Hepatocyte (in vitro differentiated cells): ENCODE results near the gene RAB29. TPM values are rescaled to one million over a fixed set of nuclear protein-coding genes. Genes with fewer than 3 reads are reported as not detected.

Experiments used
- DNase-seq: peaks from one replicate; pipeline ENCODE4 v3.0.0-alpha.2; 2016; ENCODE audit warnings: low spot score
- H2AFZ ChIP-seq: fragments of 200-600 bp; sonication (generic); 2 replicates; pipeline ENCODE4 v1.6.0; 2016; ENCODE audit warnings: antibody characterized with exemption, mild to moderate bottlenecking
- H3K27ac ChIP-seq: fragments of 200-600 bp; sonication (generic); 2 replicates; pipeline ENCODE4 v1.5.1; 2016; ENCODE audit warnings: mild to moderate bottlenecking
- H3K27me3 ChIP-seq: fragments of 200-600 bp; sonication (generic); 2 replicates; pipeline ENCODE4 v1.6.1; 2016
- H3K36me3 ChIP-seq: fragments of 200-600 bp; sonication (generic); replicated peaks from 2 replicates; pipeline ENCODE4 v1.5.1; 2016; ENCODE audit warnings: low read depth; ENCODE audit not compliant: insufficient read depth
- H3K4me1 ChIP-seq: fragments of 200-600 bp; sonication (generic); 2 replicates; pipeline ENCODE4 v1.5.1; 2016; ENCODE audit warnings: mild to moderate bottlenecking, moderate library complexity; ENCODE audit not compliant: insufficient read depth
- H3K4me2 ChIP-seq: fragments of 200-600 bp; sonication (generic); 2 replicates; pipeline ENCODE4 v1.6.0; 2016
- H3K4me3 ChIP-seq: fragments of 200-600 bp; sonication (generic); 2 replicates; pipeline ENCODE4 v1.5.1; 2016; ENCODE audit warnings: mild to moderate bottlenecking
- H3K79me2 ChIP-seq: fragments of 200-600 bp; sonication (generic); 2 replicates; pipeline ENCODE4 v1.6.0; 2017; ENCODE audit warnings: mild to moderate bottlenecking
- H3K9me2 ChIP-seq: fragments of 200-600 bp; sonication (generic); replicated peaks from 2 replicates; pipeline ENCODE4 v1.6.0; 2017; ENCODE audit warnings: mild to moderate bottlenecking; ENCODE audit not compliant: insufficient read depth
- H3K9me3 ChIP-seq: fragments of 200-600 bp; sonication (generic); 2 replicates; pipeline ENCODE4 v1.5.1; 2016; ENCODE audit warnings: low read depth, mild to moderate bottlenecking
- H4K20me1 ChIP-seq: fragments of 200-600 bp; sonication (generic); 2 replicates; pipeline ENCODE4 v1.6.0; 2016; ENCODE audit warnings: mild to moderate bottlenecking; ENCODE audit not compliant: insufficient read depth, poor library complexity, severe bottlenecking
- EZH2 ChIP-seq: fragments of 200-600 bp; sonication (generic); IDR thresholded peaks from 2 replicates; pipeline ENCODE4 v1.6.1; 2016; ENCODE audit warnings: antibody characterized with exemption, mild to moderate bottlenecking, borderline replicate concordance
- EZH2phosphoT487 ChIP-seq: fragments of 200-600 bp; sonication (generic); IDR thresholded peaks from one replicate; pipeline ENCODE4 v1.6.1; 2018; ENCODE audit warnings: antibody characterized with exemption, mild to moderate bottlenecking, low read depth, moderate library complexity; ENCODE audit not compliant: unreplicated experiment, severe bottlenecking
- WGBS: methylation state at CpG from one replicate; pipeline ENCODE4 v1.1.6; 2016; ENCODE audit warnings: low lambda C conversion rate; ENCODE audit errors: missing lambda C conversion rate; 5-methylcytosine and 5-hydroxymethylcytosine counted together
- polyA plus RNA-seq: library from polyadenylated mRNA; unstranded; fragments of >200 nt; fragmentation: Nextera tagmentation; extraction: Ambion mirVana; gene quantifications from 2 replicates; pipeline ENCODE4 v1.2.1, GENCODE V29; 2016
- total RNA-seq: library from RNA; depleted of rRNA; stranded (reverse); fragments of >200 nt; gene quantifications from 2 replicates; pipeline ENCODE4 v1.2.3, GENCODE V29; 2014
- TF ChIP-seq, protein P1 (sequence below): fragments of 200-600 bp; sonication (generic); IDR thresholded peaks from 2 replicates; pipeline ENCODE4 v1.5.1; 2016; ENCODE audit warnings: antibody characterized with exemption, mild to moderate bottlenecking; ENCODE audit not compliant: poor library complexity

The RAB29 gene
- total and polyA plus RNA-seq, 2 experiments from 2014 or later, result 33.3 to 47.5 TPM

DNA sequence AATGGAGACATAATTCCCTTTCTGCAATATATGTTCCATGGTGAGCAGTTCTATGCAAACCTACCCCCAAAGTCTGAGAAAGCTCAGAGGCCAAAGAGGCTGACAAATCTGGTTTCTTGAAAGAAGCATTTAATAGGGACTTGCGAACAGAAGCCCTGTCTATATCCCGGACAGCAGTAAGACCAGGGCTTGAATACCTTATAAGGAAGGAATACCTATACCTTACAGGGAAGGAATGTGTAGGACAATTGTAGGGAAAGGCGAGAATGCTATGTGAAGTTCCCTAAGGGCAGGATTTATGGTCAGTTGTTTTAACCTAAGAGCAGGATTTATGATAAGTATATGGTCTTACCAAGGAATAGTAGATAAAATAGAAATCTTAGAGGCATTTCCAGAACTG is 42.7 kb upstream of the RAB29 start:
- H2AFZ ChIP-seq, result no peak overlapping the region
- no peaks in the 10 kb centered on the region for H3K36me3 ChIP-seq
- no peak for DNase-seq
- TF ChIP-seq EZH2phosphoT487 (no peak), EZH2 (no peak)
- TF ChIP-seq, protein P1, sequence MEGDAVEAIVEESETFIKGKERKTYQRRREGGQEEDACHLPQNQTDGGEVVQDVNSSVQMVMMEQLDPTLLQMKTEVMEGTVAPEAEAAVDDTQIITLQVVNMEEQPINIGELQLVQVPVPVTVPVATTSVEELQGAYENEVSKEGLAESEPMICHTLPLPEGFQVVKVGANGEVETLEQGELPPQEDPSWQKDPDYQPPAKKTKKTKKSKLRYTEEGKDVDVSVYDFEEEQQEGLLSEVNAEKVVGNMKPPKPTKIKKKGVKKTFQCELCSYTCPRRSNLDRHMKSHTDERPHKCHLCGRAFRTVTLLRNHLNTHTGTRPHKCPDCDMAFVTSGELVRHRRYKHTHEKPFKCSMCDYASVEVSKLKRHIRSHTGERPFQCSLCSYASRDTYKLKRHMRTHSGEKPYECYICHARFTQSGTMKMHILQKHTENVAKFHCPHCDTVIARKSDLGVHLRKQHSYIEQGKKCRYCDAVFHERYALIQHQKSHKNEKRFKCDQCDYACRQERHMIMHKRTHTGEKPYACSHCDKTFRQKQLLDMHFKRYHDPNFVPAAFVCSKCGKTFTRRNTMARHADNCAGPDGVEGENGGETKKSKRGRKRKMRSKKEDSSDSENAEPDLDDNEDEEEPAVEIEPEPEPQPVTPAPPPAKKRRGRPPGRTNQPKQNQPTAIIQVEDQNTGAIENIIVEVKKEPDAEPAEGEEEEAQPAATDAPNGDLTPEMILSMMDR, result no peak
- no peak overlapping the region for H3K4me2 ChIP-seq
- no peaks in the 10 kb centered on the region for H4K20me1 ChIP-seq
- no peaks in the 10 kb centered on the region for H3K9me2 ChIP-seq
- H3K4me3 ChIP-seq, result no peak overlapping the region
- no peaks in the 10 kb centered on the region for H3K9me3 ChIP-seq
- no peaks in the 10 kb centered on the region for H3K4me1 ChIP-seq
- 74% methylated on average over 3 of the region's 3 CpGs for WGBS
- H3K27ac ChIP-seq, result no peak overlapping the region
- peaks cover 7% of the 10 kb centered on the region for H3K79me2 ChIP-seq
- H3K27me3 ChIP-seq, result no peaks in the 10 kb centered on the region

DNA sequence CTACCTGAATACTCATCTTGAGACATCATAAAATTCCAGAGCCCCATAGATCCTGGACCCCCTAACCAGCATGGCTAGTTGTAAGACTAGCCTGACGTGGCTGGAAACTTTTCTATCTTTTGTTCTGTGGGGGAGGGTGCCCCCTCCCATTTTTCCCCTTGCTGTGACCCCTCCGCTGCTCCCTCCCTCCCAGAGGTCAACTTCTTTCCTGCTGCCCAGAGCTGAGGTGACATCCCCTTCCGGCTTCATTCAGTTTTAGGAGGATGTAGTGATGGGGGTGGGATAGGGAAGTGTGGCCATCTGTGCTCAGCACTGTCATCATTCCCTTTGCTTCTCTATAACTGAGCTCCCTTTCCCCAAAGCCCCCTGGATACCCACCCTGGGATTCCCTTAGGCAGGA is 42.1 kb upstream of the RAB29 start:
- Histone ChIP-seq H3K4me3 (no peak overlapping the region), H3K4me2 (no peak overlapping the region), H3K79me2 (peaks cover 9% of the 10 kb centered on the region), H3K36me3 (no peaks in the 10 kb centered on the region), H3K9me3 (no peaks in the 10 kb centered on the region), H3K27ac (no peak overlapping the region), H4K20me1 (no peaks in the 10 kb centered on the region), H3K27me3 (no peaks in the 10 kb centered on the region), H2AFZ (no peak overlapping the region), H3K9me2 (no peaks in the 10 kb centered on the region), H3K4me1 (no peaks in the 10 kb centered on the region)
- TF ChIP-seq EZH2, result no peak
- TF ChIP-seq EZH2phosphoT487, result no peak
- TF ChIP-seq, protein P1, result no peak
- no peak for DNase-seq
- 64% methylated on average over 3 of the region's 3 CpGs for WGBS

DNA sequence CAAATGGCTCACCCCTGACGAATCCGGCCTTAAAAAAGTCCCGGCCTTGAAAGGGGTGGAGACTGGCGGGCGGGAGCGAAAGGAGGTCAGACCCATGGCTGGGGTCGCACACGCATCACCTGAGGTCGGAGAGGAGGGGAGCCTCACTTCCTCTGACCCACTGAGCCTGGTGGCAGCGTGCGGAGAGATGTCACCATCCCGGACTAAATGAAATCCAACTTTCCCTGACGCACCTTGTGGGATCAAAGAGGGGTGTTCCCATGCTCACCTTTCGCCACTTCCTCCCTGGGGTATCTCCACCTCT is 38.4 kb upstream of the RAB29 start:
- H3K9me3 ChIP-seq, result no peaks in the 10 kb centered on the region
- peak overlapping the region; percentile 91 for H3K4me2 ChIP-seq
- H2AFZ ChIP-seq, result peak overlapping the region; percentile 63
- H3K9me2 ChIP-seq, result no peaks in the 10 kb centered on the region
- H3K79me2 ChIP-seq, result peaks cover 42% of the 10 kb centered on the region
- peak overlapping the region; percentile 92 for H3K4me3 ChIP-seq
- no peaks in the 10 kb centered on the region for H4K20me1 ChIP-seq
- TF ChIP-seq EZH2, result no peak
- TF ChIP-seq, protein P1, result no peak
- TF ChIP-seq EZH2phosphoT487, result no peak
- H3K36me3 ChIP-seq, result no peaks in the 10 kb centered on the region
- no peaks in the 10 kb centered on the region for H3K27me3 ChIP-seq
- peak overlapping the region; percentile 57 for H3K27ac ChIP-seq
- no peak for DNase-seq
- WGBS, result 3% methylated on average over 14 of the region's 14 CpGs
- peaks cover 14% of the 10 kb centered on the region for H3K4me1 ChIP-seq
